GM12878 (cell line): ENCODE data around the gene FAM53B. TPM values are rescaled to one million over a fixed set of nuclear protein-coding genes. Genes with fewer than 3 reads are reported as not detected.

Experiments
- ATAC-seq: fragments of 200-7000 bp; cut with Tn5 transposase; 3 replicates; pipeline ENCODE4 v1.9.1; 2020; ENCODE audit warnings: mild to moderate bottlenecking, moderate library complexity
- BruUV-seq: library from RNA; stranded (reverse); fragments of 400-500 nt; replicated peaks from 2 replicates; lab custom pipeline; 2021; lab: Mats Ljungman, UMichigan
- CTCF ChIA-PET: fragments of 300-600 bp; sonication (Branson Sonifier 250); formaldehyde crosslinking; extraction: SDS; loops from one replicate; lab custom pipeline; 2021; ENCODE audit warnings: inconsistent platforms; lab: Yijun Ruan, JAX
- POLR2A ChIA-PET: fragments of 350-600 bp; formaldehyde crosslinking; extraction: SDS; loops from one replicate; lab custom pipeline; 2021; ENCODE audit warnings: inconsistent platforms; lab: Charles Lee
- RAD21 ChIA-PET: fragments of 300-600 bp; sonication (Branson Sonifier 250); formaldehyde crosslinking; loops from one replicate; lab custom pipeline; 2023; ENCODE audit warnings: antibody characterized with exemption; ENCODE audit not compliant: unreplicated experiment; lab: Charles Lee
- SMC1A ChIA-PET: fragments of 300-600 bp; sonication (Branson Sonifier 250); formaldehyde crosslinking; loops from one replicate; lab custom pipeline; 2023; ENCODE audit not compliant: unreplicated experiment, uncharacterized antibody; lab: Charles Lee
- DNase-seq: peaks from one replicate; pipeline ENCODE4 v3.0.0-alpha.2; 2011; ENCODE audit warnings: low read depth, low spot score
- FAIRE-seq: peaks from 3 replicates; lab custom pipeline; 2011; peaks lifted over from hg19 to GRCh38; lab: Jason Lieb, UNC
- H2AFZ ChIP-seq: 2 replicates; pipeline ENCODE4 v1.6.0; 2011; ENCODE audit warnings: low read depth, low read length, control low read depth; ENCODE audit not compliant: control insufficient read depth
- H3K27ac ChIP-seq: 2 replicates; pipeline ENCODE4 v1.5.1; 2011; ENCODE audit warnings: control low read depth; ENCODE audit not compliant: control insufficient read depth, insufficient read depth
- H3K27me3 ChIP-seq, 2 experiments: replicated peaks in 1 of 2; 2 replicates each; pipeline versions ENCODE4 v1.6.0 to v1.6.1; 2011; ENCODE audit warnings: low read length in 1 of 2; ENCODE audit not compliant: control insufficient read depth in 2 of 2, insufficient read depth in 2 of 2
- H3K36me3 ChIP-seq, 2 experiments: 2 replicates each; pipeline ENCODE4 v1.5.1; 2011; ENCODE audit warnings: low read length in 1 of 2; ENCODE audit not compliant: control insufficient read depth in 2 of 2, insufficient read depth in 2 of 2
- H3K4me1 ChIP-seq: 2 replicates; pipeline ENCODE4 v1.6.1; 2011; ENCODE audit warnings: mild to moderate bottlenecking, low read length, moderate library complexity, mixed read lengths; ENCODE audit not compliant: control insufficient read depth, insufficient read depth
- H3K4me2 ChIP-seq: 2 replicates; pipeline ENCODE4 v1.6.0; 2011; ENCODE audit warnings: control low read depth; ENCODE audit not compliant: control insufficient read depth, insufficient read depth
- H3K4me3 ChIP-seq: fragments of 200-600 bp; sonication (generic); 2 replicates; pipeline ENCODE4 v1.5.1; 2016
- H3K79me2 ChIP-seq: 2 replicates; pipeline ENCODE4 v1.6.0; 2011; ENCODE audit warnings: low read length; ENCODE audit not compliant: control insufficient read depth, insufficient read depth
- H3K9ac ChIP-seq: 2 replicates; pipeline ENCODE4 v1.8.0; 2011; ENCODE audit warnings: low read length, control low read depth, mixed read lengths; ENCODE audit not compliant: control insufficient read depth, insufficient read depth
- H3K9me3 ChIP-seq: replicated peaks from 3 replicates; pipeline ENCODE4 v1.5.1; 2011; ENCODE audit warnings: mild to moderate bottlenecking, low read length; ENCODE audit not compliant: control insufficient read depth, insufficient read depth
- H4K20me1 ChIP-seq: 2 replicates; pipeline ENCODE4 v1.6.0; 2011; ENCODE audit not compliant: control insufficient read depth, insufficient read depth
- BCLAF1 ChIP-seq: fragments of 450-650 bp; IDR thresholded peaks from 2 replicates; pipeline ENCODE4 v1.6.1; 2017; ENCODE audit warnings: antibody characterized with exemption, mild to moderate bottlenecking, moderate library complexity
- FOXK2 ChIP-seq: fragments of 450-650 bp; IDR thresholded peaks from 2 replicates; pipeline ENCODE4 v1.6.1; 2017; ENCODE audit warnings: mild to moderate bottlenecking, moderate library complexity
- GATAD2B ChIP-seq: fragments of 450-650 bp; conservative IDR thresholded peaks from 2 replicates; pipeline ENCODE4 v1.6.1; 2017; ENCODE audit warnings: low read depth, mild to moderate bottlenecking, moderate library complexity
- IKZF1 ChIP-seq: fragments of 450-650 bp; conservative IDR thresholded peaks from 2 replicates; pipeline ENCODE4 v1.6.1; 2017; ENCODE audit warnings: antibody characterized with exemption, mild to moderate bottlenecking
- SIX5 ChIP-seq: IDR thresholded peaks from 2 replicates; pipeline ENCODE4 v1.6.1; 2011; ENCODE audit warnings: mild to moderate bottlenecking, low read depth, low read length, moderate library complexity; ENCODE audit not compliant: severe bottlenecking
- TBL1XR1 ChIP-seq: IDR thresholded peaks from 2 replicates; pipeline ENCODE4 v1.6.1; 2012; ENCODE audit warnings: low read depth, low read length, improper control_type of control experiment
- TCF12 ChIP-seq: IDR thresholded peaks from 2 replicates; pipeline ENCODE4 v1.6.1; 2011; ENCODE audit warnings: low read depth, mild to moderate bottlenecking, low read length
- ZNF622 ChIP-seq: fragments of 450-650 bp; IDR thresholded peaks from 2 replicates; pipeline ENCODE4 v1.6.1; 2017; ENCODE audit warnings: mild to moderate bottlenecking, inconsistent platforms
- WGBS: methylation state at CpG from one replicate; pipeline ENCODE4 v1.1.6; 2016; ENCODE audit warnings: low lambda C conversion rate; ENCODE audit not compliant: insufficient replicate concordance, insufficient coverage; ENCODE audit errors: missing lambda C conversion rate; 5-methylcytosine and 5-hydroxymethylcytosine counted together
- in situ Hi-C: fragments of 300-500 bp; cut with MboI; formaldehyde crosslinking; loops from 9 replicates; pipeline ENCODE4 v1.14.3; 2018; ENCODE audit warnings: mixed read lengths
- intact Hi-C: fragments of 100-400 bp; cut with micrococcal nuclease; formaldehyde crosslinking; loops from one replicate; pipeline ENCODE4 v1.14.2; 2022; ENCODE audit not compliant: unreplicated experiment
- polyA plus RNA-seq, 11 experiments: library from polyadenylated mRNA; depleted of rRNA in 4 of 11; unstranded in 6 of 11; stranded (reverse) in 5 of 11; fragments of >200 nt; fragmentation: Nextera tagmentation in 4 of 11; fragmentation: Illumina TruSeq in 1 of 11; extraction: Ambion mirVana in 4 of 11; extraction: Trizol in 1 of 11; gene quantifications; 1 replicate in 1 of 11; 2 replicates in 10 of 11; pipeline versions ENCODE4 v1.2.1 to v1.2.3, GENCODE V29; 2011 to 2016; ENCODE audit warnings: inconsistent platforms in 2 of 11, missing spikeins in 2 of 11, low read depth in 1 of 11
- total RNA-seq, 4 experiments: library from RNA; depleted of rRNA in 3 of 4; stranded (reverse); fragments of >200 nt in 3 of 4; fragmentation: Illumina TruSeq in 1 of 4; extraction: Trizol in 1 of 4; gene quantifications; 2 replicates each; pipeline versions ENCODE4 v1.2.1 to v1.2.3, GENCODE V29; 2013 to 2021

FAM53B gene
- total and polyA plus RNA-seq, 10 of the 15 experiments (the other 5 are each of a cell fraction or from before 2014, with no cell fraction given): 0.05 to 26.3 (median 8.1) TPM

DNA sequence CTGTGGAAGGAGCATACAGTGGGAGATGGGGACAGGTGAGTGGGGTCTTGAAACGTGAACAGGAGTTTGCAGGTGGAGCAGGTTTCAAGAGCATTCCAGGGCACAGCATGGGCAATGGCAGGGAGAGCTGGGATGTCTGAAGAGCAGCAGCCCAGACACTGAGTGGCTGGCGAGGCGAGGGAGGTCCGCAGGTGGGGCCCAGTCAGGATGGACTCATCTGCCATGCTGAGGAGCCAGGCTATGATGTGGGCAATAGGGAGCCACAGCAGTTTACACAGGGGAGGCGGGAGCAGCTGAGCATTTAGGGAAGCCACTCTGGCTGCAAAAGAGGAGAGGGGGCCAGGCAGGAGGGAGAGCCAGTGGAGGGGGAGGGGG is 138.7 kb downstream of the FAM53B start:
- no peaks in the 10 kb centered on the region for H4K20me1 ChIP-seq
- TF ChIP-seq IKZF1 (no peak), BCLAF1 (no peak), TCF12 (no peak), FOXK2 (no peak), SIX5 (no peak), ZNF622 (no peak), GATAD2B (no peak), TBL1XR1 (no peak)
- TF ChIP-seq, all 136 proteins: peak for 0
- FAIRE-seq (no peak), DNase-seq (no peak), ATAC-seq (no peak)
- H3K4me3 ChIP-seq: no peak overlapping the region
- ChIA-PET CTCF (no interaction called here), SMC1A (no interaction called here), POLR2A (no interaction called here), RAD21 (no interaction called here)
- no peaks in the 10 kb centered on the region for H3K79me2 ChIP-seq
- no peak overlapping the region for H3K9ac ChIP-seq
- no peaks in the 10 kb centered on the region for H3K27me3 ChIP-seq
- WGBS: 54% methylated on average over 5 of the region's 5 CpGs
- no peak overlapping the region for H2AFZ ChIP-seq
- H3K4me1 ChIP-seq: peaks cover 7% of the 10 kb centered on the region
- intact Hi-C loops (no loop called here), in situ Hi-C loops (no loop called here)
- no TSS peak for BruUV-seq
- H3K27ac ChIP-seq: no peak overlapping the region
- H3K4me2 ChIP-seq: no peak overlapping the region
- no peaks in the 10 kb centered on the region for H3K36me3 ChIP-seq
- H3K9me3 ChIP-seq: no peaks in the 10 kb centered on the region
